GM08714 (cell line): ENCODE data around the gene NFKBIE.

Experiments used
- H3K4me3 ChIP-seq: fragments of 200-500 bp; sonication (Bioruptor generic); 2 replicates; pipeline ENCODE4 v1.5.1; 2014; ENCODE audit warnings: mild to moderate bottlenecking, low read length, inconsistent platforms
- ZNF274 ChIP-seq: IDR thresholded peaks from 2 replicates; pipeline ENCODE4 v1.6.1; 2012; ENCODE audit warnings: mild to moderate bottlenecking, low read depth, low read length

The NFKBIE gene

DNA sequence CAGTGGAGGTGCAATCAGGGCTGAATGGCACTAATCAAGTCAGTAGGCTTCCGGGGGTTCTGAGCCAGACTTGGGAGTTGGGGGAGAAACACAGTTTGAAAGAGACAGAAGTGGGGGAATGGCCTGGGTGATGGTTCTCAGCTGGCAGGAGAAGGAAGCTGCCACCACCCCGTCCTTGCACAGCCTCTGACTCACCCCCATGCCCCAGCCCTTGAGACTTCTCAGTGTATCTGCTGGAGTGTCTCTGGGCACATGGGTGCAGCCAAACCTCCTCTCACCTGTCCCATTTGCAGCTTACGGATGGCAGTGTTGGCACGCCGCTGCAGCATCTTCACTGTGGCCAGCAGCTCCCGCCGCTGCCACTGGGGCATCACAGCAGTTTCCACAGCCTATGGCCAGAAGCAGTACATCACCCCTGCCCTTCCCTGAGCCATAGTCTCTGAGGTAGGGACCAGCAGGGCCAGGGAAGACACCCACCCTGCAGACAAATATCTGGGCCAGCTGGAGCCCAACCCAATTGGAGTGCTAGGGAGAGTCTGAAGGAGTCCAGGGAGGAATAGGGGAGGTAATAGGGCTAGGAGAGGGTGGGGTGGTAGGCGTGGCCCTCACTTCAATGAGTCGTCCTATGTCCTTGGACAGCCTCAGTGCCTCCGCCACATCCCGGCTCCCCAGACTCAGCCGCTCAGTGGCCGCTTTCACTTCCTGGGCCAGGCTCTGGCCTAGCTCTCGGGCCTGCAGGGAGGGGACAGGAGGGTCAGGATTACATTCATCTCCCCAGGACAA is 36.6 kb upstream of the NFKBIE start:
- no peak for TF ChIP-seq ZNF274
- H3K4me3 ChIP-seq = no peak overlapping the region

DNA sequence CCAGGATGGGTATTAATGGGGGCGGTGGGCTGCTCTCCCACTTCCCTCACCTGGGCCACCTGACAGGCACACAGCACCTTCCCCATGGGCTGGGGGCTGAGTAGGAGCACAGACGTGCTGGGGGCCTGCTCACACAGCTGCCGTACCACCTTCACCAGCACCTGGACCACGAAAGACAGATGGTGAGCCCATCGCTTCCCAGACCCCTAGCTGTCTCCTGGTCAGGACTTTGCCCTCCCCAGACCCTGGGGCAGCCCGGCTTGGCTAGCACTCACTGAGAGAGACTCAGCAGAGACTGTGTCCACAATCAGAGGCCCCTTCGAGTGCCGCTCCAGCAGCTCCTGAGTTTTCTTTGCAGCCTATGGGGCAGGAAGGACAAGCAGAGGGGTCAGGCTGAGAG is 35.8 kb upstream of the NFKBIE start:
- no peak for TF ChIP-seq ZNF274
- no peak overlapping the region for H3K4me3 ChIP-seq

DNA sequence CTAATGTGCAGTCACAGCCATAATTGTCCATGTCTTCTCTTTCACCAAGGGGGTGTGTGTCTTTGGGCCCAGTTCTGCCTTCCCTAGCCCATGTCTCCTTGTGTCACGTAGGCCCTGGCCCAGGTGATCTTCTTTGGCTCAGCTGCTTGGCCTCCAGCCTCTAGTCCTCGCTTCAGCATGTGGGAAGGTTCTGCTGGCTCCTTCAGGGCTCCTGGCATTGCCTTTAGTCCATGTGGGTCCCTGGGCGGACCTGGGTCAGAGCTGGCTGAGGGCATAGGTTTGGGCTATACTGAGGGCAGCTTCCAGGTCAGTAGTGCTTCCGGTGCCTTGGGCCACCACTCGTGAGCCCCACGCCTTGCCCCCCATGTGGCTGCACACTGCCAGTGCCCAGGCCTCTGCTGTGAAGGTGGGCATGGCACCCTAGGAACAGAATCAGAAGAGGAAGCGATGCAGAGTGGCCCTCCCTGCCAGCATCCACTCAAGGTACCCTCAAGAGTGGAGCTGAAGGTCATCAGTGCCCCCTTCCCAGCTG is 35.0 kb upstream of the NFKBIE start:
- H3K4me3 ChIP-seq = no peak overlapping the region
- no peak for TF ChIP-seq ZNF274

DNA sequence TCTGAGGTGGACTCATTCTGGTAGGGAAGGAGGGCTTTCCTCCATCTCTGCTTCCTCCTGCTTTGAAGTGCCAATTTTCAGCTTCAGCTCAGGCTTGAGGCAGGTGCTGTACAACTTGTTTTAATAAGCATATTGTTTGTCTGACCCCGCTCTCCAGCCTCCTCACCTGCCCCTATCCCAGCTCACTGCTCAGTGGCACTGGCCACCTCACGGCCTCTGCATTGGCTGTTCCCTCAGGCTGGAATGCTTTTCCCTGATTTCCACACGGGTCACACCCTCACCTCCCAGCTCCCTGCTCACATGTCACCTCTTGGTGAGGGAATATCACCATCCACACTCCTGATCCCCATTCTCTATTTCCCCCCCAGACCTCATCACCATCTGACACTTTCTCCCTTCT is 33.5 kb upstream of the NFKBIE start:
- H3K4me3 ChIP-seq = no peak overlapping the region
- no peak for TF ChIP-seq ZNF274

DNA sequence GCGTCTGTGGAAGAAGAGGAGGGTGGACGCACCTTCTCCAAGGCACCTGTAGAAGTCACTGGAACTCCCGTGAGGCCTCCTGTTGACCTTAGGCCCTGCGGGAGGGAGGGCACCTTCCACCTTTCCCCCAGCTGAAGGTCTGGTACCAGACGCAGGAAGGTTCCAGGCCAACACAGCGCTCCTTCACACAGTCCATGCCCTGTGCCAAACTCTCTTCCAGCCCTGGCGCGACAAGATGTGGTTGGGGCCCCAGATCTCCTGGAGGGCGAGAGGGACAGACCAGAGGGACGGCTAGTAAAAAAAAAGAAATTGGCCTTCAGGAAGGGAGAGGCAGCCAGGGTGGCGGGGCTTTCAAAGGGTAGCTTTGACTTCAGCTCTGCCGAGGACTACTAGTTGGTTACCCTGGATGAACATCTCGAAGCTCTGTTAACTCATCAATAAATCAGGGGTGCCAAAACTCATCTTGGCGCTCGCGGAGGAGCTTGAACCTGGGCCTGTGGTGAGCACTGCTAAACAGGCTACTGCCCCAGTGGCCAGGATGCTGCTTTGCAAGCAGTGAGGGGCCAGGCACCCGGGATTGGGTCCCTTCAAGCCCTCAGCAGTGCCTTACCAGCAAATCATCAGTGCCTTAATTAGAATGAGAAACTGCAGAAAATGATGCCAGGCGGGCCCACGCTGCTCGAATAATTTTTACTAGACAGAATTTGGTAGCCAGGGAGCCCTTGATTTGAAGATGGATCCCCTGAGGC is 32.9 kb upstream of the NFKBIE start:
- no peak for TF ChIP-seq ZNF274
- H3K4me3 ChIP-seq = no peak overlapping the region

DNA sequence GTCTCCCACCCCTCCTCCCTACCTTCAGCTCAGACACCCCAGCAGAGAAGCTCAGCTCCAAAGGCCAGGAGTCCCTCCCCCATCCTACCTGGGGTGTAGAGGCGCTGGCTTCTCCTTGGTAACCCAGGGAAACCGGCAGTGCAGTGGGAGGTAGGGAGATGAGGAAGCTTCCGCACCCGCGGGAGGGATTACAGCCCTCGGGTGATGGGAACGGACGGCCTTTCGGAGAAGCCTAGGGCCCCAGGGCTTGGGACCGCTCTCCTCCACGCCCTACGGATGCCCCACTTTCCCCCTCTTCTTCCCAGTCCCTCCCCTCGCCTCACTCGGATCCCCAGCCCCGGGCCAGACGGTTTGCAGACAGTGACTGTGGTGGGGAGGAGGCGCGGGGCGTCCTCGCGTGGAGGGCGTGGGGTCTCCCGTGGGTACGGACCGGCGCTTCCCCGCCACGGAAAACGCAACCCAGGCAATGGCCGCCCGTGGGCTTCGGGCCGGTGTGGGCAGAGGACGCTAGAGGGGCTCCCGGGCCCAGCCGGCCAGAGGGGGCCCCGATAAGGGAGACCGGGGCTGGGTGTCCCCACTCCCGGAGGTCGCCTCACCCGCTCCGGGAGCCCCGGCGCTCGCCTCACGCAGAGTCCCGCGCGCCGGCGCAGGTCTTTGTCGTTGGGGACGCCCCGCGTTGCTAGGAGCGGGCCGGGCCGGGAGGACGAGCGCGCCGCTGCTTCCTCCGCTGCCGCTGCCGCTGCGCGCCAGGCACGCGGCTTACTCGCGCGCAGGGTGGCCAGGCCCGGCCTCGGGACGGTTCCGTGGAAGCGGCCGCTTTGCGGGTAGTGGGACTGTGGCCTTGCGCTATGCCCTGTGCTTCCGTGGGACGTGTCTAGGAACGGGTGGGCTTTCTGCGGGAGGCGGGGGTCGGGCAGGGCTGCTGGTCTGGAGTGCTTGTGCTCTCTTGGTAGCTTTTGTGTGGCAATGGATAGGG is 32.0 kb upstream of the NFKBIE start:
- H3K4me3 ChIP-seq = peak overlapping the region; percentile 11; the same call in 1 of the 2 replicates

DNA sequence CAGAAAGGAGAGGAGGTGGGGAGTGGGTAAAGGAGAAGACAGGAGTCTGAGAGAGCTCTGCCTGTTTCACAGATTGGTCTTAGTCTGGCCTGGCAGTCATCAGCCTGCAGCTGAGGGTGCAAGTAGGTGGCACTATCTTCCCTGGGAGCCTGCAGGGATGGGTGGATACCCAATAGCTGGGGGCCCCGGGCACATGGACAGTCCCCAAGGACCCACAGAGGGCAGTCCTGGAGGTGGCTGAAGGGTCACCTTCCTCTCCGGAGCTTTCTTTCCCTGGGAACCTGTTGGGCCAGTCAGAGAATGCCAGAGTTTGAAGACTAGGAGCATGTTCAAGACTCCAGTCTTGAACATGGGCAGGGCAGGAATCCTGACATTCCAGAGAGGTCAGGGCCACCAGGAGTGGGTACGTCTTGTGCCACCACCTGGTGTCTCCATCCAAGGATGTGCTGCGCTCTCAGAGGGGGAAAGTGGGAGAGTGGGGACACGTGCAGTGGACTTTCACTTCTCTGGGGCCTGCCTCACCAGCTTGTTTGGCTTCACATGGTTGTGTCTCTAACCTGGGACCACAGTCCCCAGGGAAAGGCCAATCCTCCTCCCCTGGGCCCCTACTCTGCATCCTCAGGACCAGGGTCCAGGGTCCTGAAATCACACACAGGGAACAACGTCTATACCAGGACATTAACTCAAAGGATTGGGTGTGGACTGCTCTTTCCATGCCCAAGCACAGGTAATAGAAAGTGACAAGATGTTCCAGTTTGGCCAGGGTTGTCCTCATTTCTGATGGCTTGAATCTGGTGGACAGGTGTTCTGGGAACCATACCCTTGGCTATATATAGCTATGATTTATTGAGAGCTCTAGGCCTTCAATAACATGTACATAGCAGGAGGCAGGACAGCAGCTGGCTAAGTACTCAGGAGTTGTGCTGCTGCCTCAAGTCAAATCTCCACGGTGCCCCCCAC is 29.8 kb upstream of the NFKBIE start:
- TF ChIP-seq ZNF274 = no peak
- H3K4me3 ChIP-seq = no peak overlapping the region

More for the DNA sequence above, 32.0 kb upstream of the NFKBIE start:
- TF ChIP-seq ZNF274 = no peak

DNA sequence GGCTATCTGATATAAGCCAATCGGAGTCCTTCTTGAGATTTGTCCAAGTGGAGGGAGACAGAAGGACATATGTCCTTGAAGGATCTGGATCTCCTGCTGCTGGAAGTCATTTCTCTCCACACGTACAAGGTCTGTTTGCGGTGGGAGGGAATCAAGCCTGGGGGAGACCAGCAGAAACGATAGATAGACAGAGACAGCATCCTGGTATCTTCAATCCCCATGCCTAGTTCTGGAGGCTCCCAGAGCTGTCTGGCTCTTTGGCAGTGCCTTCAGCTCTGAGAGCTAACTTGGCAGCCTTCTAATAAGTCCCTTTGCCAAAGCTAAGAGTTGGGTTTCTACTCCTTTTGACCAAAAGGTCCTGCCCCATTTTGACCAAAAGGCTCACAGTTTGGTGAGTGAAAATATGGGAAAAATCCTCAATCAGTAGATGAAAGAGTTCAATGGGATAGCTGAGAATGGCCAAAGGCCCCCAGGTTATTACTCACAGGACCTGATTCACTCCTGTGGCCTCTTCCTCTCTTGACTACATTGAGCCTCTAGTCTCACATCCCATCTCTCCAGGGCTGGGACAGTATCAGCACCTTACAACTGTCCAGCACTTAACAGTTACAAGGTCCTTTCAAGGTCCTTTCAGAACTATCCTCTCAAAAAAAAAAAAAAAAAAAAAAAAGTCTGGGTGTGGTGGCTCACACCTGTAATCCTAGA is 27.5 kb upstream of the NFKBIE start:
- H3K4me3 ChIP-seq = no peak overlapping the region
- no peak for TF ChIP-seq ZNF274

DNA sequence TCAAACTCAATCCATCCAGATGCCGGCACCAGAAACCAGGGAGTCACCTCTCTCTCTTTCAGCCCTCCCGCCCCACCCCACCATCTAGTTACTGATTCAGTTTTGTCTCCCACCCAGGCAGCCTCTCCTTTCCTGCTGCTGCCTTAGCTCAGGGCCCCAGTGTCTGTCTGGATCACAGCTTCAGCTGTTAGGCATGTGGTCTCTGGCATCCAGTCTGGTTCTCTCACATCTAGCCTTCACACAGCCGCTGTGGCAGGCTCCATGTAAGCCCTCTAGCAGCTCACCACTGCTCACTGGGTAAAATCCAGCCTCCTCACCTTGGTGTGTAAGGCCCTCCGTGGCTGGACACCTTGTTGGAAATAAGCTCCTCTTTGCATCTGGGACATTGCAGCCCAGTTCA is 26.5 kb upstream of the NFKBIE start:
- TF ChIP-seq ZNF274 = no peak
- no peak overlapping the region for H3K4me3 ChIP-seq

DNA sequence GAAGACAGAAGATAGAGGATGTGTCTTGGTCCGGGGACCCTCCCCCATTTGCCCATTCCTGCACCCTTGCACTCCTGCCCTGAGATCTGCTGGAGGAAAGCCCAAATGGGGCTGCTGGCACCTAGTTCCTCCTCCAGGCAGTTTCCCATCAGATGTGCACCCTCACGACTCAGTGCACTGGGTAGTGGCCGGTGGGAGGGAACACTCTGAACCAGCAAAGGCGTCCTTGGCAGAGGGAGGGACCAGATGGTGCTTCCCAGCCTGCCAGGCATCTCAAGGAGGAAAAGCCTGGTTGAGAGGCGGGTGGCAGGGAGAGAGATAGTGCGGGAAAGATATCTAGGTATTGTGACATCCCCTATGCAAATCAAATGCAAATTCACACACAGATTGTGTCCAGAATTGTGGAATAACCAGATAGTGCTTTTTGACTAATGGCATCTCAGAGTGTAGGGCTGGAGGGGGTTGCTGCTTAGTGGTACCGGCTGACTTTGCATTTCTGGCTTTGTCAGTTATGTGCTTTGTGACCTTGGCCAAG is 24.4 kb upstream of the NFKBIE start:
- no peak for TF ChIP-seq ZNF274
- H3K4me3 ChIP-seq = no peak overlapping the region

DNA sequence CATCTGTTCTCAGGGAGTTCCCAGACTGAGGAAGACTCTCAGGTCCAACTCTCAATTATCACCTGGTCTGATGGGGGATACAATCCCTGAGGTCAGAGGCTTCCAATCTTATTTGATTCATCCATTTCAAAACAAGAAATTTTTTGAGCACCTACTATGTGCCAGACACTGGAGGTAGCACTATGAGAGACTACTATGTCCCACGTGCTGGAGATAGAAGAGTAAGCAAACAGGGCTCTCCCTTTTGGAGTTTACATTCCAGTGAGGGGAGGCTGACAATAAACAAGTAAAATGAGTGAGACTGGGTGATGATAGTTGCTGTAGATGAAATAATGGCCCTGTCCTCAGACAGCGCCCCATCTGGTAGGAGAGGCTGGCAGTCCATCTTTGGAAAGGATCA is 21.4 kb upstream of the NFKBIE start:
- H3K4me3 ChIP-seq = no peak overlapping the region
- no peak for TF ChIP-seq ZNF274

DNA sequence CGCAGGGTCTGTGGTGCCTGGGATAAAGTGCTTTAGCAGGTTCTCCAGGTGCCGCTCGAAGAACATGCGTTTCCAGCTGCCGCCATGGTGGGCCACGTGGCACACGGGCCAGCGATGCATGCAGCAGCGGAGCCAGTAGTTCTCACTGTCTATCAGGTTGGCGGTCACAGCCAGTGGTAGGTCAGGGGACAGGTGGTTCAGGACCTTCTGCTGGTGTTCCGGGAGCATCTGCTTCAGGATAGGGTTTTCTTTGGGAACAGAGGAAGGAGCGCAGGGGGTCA is 20.9 kb upstream of the NFKBIE start:
- no peak overlapping the region for H3K4me3 ChIP-seq
- TF ChIP-seq ZNF274 = no peak
